GM10248 (cell line): ENCODE data around the gene IL4R.

ENCODE experiments used
- CTCF ChIA-PET: fragments of 300-600 bp; sonication (Branson Sonifier 250); formaldehyde crosslinking; extraction: SDS; loops from one replicate; lab custom pipeline; 2021; ENCODE audit warnings: antibody characterized with exemption; lab: Yijun Ruan, JAX
- POLR2A ChIA-PET: fragments of 350-650 bp; sonication (Branson Sonifier 250); formaldehyde crosslinking; extraction: SDS; loops from one replicate; lab custom pipeline; 2020; ENCODE audit warnings: antibody characterized with exemption; lab: Yijun Ruan, JAX
- DNase-seq: peaks from one replicate; pipeline ENCODE4 v3.0.0; 2012; ENCODE audit errors: extremely low spot score
- TF ChIP-seq, protein P1 (sequence below): IDR thresholded peaks from 2 replicates; pipeline ENCODE4 v1.5.1; 2012; ENCODE audit warnings: mild to moderate bottlenecking, low read depth; ENCODE audit errors: extremely low read depth, missing control alignments, control extremely low read depth

Gene IL4R

DNA sequence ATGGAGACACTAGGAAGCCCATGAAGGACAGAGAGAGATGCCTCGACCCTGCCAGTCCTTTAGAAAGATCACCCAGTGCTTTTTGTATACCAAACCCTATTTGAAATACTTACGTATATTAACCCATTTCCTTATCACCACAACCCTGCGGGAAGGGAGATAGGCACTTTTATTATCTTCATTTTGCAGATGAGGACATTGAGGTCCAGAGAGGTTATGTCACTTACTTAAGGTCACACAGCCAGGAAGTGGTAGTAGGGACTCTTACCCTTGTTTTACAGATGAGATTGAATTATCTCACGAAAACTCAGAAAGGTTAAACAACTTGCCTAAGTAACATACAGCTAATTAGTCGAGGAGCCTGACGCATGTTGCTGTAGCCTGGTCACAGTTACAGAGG is 38.2 kb downstream of the IL4R start:
- CTCF ChIA-PET = no interaction called here
- POLR2A ChIA-PET = no interaction called here
- DNase-seq = no peak
- TF ChIP-seq, protein P1, sequence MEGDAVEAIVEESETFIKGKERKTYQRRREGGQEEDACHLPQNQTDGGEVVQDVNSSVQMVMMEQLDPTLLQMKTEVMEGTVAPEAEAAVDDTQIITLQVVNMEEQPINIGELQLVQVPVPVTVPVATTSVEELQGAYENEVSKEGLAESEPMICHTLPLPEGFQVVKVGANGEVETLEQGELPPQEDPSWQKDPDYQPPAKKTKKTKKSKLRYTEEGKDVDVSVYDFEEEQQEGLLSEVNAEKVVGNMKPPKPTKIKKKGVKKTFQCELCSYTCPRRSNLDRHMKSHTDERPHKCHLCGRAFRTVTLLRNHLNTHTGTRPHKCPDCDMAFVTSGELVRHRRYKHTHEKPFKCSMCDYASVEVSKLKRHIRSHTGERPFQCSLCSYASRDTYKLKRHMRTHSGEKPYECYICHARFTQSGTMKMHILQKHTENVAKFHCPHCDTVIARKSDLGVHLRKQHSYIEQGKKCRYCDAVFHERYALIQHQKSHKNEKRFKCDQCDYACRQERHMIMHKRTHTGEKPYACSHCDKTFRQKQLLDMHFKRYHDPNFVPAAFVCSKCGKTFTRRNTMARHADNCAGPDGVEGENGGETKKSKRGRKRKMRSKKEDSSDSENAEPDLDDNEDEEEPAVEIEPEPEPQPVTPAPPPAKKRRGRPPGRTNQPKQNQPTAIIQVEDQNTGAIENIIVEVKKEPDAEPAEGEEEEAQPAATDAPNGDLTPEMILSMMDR = no peak

DNA sequence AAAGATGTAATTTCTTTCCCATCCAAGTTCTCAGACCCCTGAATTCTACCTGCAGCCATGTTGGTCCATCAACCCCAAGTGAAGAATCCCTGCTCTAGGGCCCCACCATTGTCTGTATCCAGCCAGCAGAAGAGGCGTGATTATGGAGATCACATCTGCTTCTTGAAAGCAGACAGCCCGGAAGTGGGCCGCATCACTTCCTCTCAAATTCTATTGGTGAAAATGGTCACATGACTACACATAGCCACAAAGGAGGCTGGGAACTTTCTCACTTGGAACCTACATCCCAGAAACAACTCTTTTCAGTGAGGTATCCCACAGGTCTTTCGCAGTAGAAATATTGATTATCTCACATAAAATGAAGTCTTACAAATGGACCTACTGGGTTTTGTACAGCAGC is 40.1 kb downstream of the IL4R start:
- no peak for DNase-seq
- TF ChIP-seq, protein P1 = no peak
- ChIA-PET POLR2A (no interaction called here), CTCF (interaction anchor here (2.0 kb wide), 1 partner anchor 24 kb away, joined by 5 read pairs; no protein-coding TSS in a partner anchor)

DNA sequence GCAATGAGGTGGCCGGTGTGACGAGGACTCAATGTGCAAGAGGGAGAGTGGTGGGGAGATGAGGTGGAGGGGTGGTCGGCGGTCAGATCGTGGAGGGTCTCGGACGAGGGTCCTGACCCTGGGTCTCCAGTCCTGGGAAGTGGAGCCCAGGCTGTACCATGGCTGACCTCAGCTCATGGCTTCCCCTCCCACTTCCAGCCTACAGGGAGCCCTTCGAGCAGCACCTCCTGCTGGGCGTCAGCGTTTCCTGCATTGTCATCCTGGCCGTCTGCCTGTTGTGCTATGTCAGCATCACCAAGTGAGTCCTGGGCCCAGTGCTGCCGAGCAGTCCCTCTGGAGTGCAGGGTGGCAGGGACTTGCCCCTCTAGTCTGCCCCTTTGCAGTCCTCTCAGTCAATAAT is 41.8 kb downstream of the IL4R start:
- DNase-seq = no peak
- TF ChIP-seq, protein P1 = peak; percentile 29
- ChIA-PET CTCF (interaction anchor here (1.2 to 3.6 kb wide), 8 partner anchors 9 to 204 kb away, joined by 3 to 21 read pairs (median 5); no protein-coding TSS in a partner anchor), POLR2A (no interaction called here)

DNA sequence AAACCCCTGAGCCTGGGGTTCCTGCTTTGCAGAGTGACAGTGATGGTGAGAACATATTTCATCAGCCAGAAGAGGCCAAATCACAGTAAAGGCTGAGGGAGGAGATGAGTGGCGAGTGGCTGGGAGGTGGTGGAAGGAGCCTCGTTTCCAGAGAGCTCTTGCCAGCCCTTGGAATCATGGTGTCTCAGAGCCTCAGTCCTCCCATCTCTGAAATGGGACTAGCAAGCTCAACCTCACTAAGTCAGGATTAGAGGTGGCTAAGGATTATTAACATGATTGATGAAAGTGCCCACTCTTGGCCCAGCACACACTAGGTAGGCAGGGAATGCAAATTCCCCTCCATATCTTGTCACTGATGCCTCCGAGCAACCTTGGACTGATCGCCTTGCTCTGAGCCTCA is 43.0 kb downstream of the IL4R start:
- TF ChIP-seq, protein P1 = no peak
- no peak for DNase-seq
- ChIA-PET CTCF (interaction anchor here (1.0 to 3.6 kb wide), 3 partner anchors 11 to 177 kb away, joined by 4 to 21 read pairs (median 9); no protein-coding TSS in a partner anchor), POLR2A (no interaction called here)

DNA sequence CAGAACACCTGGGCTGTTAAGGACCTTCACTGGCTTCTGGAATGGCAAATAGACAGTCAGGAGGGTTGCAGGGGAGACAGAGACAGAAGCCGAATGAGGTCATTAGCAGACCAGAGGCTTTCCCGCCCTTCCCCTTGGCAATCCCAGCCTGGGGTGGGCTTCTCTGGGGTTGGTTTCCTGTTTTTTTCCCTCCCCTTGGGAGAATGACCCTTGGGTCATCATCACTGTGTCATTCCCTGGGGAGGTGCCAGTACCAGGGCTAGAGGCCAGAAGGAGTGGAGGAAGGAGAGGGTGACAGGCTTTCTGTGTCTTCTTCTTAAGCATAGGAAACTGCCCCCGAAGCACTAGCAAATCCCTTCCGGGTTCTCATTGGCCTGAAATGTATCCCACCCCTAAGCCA is 45.3 kb downstream of the IL4R start:
- ChIA-PET POLR2A (no interaction called here), CTCF (interaction anchor here (0.6 kb wide), 1 partner anchor 9 kb away, joined by 3 read pairs; no protein-coding TSS in a partner anchor)
- TF ChIP-seq, protein P1 = no peak
- no peak for DNase-seq

DNA sequence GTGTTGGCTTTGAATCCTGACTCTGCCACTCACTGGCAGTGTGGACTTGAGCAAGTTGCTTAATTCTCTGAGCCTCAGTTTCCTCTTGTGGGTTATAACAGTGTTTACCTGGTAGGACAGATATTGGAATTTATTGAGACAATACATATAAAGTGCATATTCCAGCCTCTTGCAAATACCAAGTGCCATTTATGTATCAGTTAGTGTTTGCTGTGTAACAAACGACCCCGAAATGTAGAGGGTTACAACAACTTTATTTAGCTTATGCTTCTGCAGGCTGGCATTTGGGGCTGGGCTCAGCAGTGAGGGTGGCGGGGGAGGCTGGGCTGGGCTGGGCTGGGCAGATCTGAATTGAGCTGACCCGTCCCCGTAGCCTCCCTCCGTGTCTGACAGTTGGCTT is 45.8 kb downstream of the IL4R start:
- ChIA-PET POLR2A (no interaction called here), CTCF (interaction anchor here (0.6 kb wide), 1 partner anchor 9 kb away, joined by 3 read pairs; no protein-coding TSS in a partner anchor)
- no peak for DNase-seq
- TF ChIP-seq, protein P1 = no peak

DNA sequence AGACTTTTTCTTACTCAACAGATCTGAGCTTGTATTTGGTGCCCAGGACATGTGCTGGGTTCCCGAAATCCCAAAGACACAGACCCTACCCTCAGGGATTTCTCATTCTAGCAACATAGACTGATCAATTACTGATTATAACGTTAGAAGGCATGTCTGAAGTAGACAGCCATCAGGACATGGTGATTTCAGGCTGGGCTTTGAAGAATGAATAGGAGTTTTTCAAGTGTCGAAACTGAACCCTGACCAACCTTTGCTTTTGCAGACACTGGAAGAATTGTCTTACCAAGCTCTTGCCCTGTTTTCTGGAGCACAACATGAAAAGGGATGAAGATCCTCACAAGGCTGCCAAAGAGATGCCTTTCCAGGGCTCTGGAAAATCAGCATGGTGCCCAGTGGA is 48.2 kb downstream of the IL4R start:
- TF ChIP-seq, protein P1 = no peak
- no peak for DNase-seq
- ChIA-PET POLR2A (no interaction called here), CTCF (interaction anchor here (2.1 to 3.9 kb wide), 2 partner anchors 11 to 127 kb away, joined by 5 to 15 read pairs; no protein-coding TSS in a partner anchor)
